C4-2B (cell line): ENCODE results near the gene MED12.

ENCODE experiments used
- CTCF ChIP-seq: fragments of 450-650 bp; conservative IDR thresholded peaks from 2 replicates; pipeline ENCODE4 v1.5.1; 2017; ENCODE audit warnings: mild to moderate bottlenecking
- ZFX ChIP-seq: fragments of 450-650 bp; IDR thresholded peaks from 2 replicates; pipeline ENCODE4 v1.6.1; 2017

GRCh38 chrX:71109051-71109450 is 9.3 kb upstream of the MED12 start:
- TF ChIP-seq CTCF, result no peak
- TF ChIP-seq ZFX, result no peak
